Urinary bladder (tissue), 4 donors: ENCODE results near the gene TBC1D2. TPM values are rescaled to one million over a fixed set of nuclear protein-coding genes. Genes with fewer than 3 reads are reported as not detected.
A peak's percentile ranks its signal among the peaks of the same experiment; 100 is the strongest.
"Not testable (repeated sequence)": the region's sequence is repeated elsewhere in the genome, so short reads cannot be mapped to it uniquely, and the experiment has no call there.

ENCODE experiments used
- DNase-seq: peaks from one replicate; pipeline ENCODE4 v3.0.0-alpha.2; 2015; ENCODE audit errors: extremely low spot score
- H3K27ac ChIP-seq: one replicate; pipeline ENCODE4 v1.5.1; 2013; ENCODE audit warnings: low read depth, mild to moderate bottlenecking, moderate library complexity
- H3K36me3 ChIP-seq: one replicate; pipeline ENCODE4 v1.6.1; 2013; ENCODE audit warnings: mild to moderate bottlenecking, moderate library complexity; ENCODE audit not compliant: insufficient read depth
- H3K4me1 ChIP-seq: one replicate; pipeline ENCODE4 v1.6.1; 2013; ENCODE audit warnings: mild to moderate bottlenecking, moderate library complexity; ENCODE audit not compliant: insufficient read depth
- H3K4me3 ChIP-seq: one replicate; pipeline ENCODE4 v1.5.1; 2013; ENCODE audit warnings: low read depth, low read length
- WGBS: extraction: QIAGEN DNeasy Blood & Tissue Kit; methylation state at CpG from one replicate; pipeline ENCODE4 v1.1.7; 2013; 5-methylcytosine and 5-hydroxymethylcytosine counted together
- polyA plus RNA-seq: library from polyadenylated mRNA; stranded (reverse); fragments of 200-250 nt; gene quantifications from one replicate; pipeline ENCODE4 v1.2.3, GENCODE V29; 2013
- total RNA-seq: library from RNA; depleted of rRNA; stranded (reverse); fragments of >200 nt; gene quantifications from one replicate; pipeline ENCODE4 v1.2.3, GENCODE V29; 2014
- donor health status: healthy with polysubstance abuse.
- donor health status: healthy.

TBC1D2 gene
- total and polyA plus RNA-seq, 2 donors, result 4.4 to 15.2 TPM

DNA sequence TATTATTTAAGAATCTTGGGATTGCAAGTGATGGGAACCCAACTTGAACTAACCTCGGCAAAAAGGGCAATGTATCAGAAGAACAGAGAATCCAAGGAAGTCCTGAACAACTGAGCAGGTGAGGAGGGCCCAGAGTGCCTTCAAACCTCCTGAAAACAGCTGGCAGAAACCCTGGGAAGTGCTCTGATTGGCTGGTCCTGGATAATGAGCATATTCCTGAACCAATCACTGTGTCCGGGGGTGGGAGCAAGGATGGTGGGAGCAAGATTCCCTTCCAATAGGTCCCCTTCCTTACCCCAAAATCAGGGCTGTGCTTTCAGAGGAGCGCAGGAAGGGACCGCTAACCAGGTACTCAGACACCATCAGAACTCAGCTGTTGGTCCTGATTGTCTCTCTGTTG, 31.9 kb upstream of the TBC1D2 start:
- DNase-seq, result no peak
- H3K4me1 ChIP-seq, result no peaks in the 10 kb centered on the region
- WGBS, result 93% methylated on average over 4 of the region's 4 CpGs
- H3K27ac ChIP-seq, result no peak overlapping the region
- no peaks in the 10 kb centered on the region for H3K36me3 ChIP-seq
- no peak overlapping the region for H3K4me3 ChIP-seq

DNA sequence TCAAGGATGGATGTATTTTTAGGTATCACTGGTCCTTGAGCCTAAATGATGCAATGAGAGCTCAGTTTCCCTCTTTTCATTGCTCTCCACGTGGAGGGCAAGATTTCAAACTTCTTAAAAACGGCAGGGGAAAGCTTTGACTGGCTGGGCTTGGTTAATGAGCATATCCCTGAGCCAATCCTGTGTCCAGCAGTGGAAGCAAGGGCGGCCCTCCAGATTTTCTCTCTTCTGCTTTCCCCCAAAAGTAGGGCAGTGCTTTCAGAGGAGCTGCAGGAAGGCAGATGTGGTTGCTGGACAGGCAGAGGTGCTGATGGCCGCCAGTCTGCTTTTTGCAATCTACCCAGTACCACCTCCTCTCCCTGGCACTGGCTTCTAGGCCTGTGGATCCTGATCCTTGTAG, 30.0 kb upstream of the TBC1D2 start:
- DNase-seq, result no peak
- H3K4me1 ChIP-seq, result no peaks in the 10 kb centered on the region
- no peaks in the 10 kb centered on the region for H3K36me3 ChIP-seq
- H3K4me3 ChIP-seq, result no peak overlapping the region
- no peak overlapping the region for H3K27ac ChIP-seq
- 71% methylated on average over 4 of the region's 4 CpGs for whole genome bisulfite sequencing

DNA sequence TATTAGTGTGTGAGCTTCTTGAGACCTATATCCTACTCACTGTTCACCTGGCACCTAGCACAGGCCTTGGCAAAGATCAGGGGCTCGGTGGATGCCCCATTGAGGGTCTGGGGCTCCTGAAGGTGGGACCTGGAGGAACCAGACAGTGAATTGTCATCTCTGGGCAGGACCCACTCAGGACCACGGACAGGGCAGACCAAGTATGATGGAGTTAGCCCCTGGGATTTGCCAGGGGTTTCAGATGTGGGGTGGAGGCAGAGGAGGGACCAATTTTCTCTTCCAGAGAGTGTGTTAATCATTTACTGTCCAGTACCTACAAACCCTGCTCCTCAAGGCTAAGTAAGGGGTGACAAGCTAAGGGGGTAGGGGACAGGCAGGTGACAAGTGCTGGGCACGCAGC, 29.3 kb upstream of the TBC1D2 start:
- no peak overlapping the region for H3K4me3 ChIP-seq
- no peaks in the 10 kb centered on the region for H3K36me3 ChIP-seq
- no peaks in the 10 kb centered on the region for H3K4me1 ChIP-seq
- H3K27ac ChIP-seq, result no peak overlapping the region
- WGBS, result 64% methylated on average over 3 of the region's 3 CpGs
- DNase-seq, result no peak

DNA sequence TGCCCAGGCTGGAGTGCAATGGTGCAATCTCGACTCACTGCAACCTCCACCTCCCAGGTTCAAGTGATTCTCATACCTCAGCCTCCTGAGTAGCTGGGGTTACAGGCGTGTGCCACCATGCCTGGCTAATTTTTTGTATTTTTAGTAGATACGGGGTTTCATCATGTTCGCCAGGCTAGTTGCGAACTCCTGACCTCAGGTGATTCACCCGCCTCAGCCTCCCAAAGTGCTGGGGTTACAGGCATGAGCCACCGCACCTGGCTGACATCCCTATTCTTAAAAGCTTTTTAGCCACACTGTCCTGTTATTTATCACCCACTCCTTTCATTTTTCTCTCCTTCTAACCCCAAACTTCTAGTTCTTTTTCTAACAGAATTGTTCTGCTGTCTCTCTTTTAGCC, 27.7 kb upstream of the TBC1D2 start:
- H3K4me3 ChIP-seq, DNase-seq, H3K4me1 ChIP-seq, H3K27ac ChIP-seq, H3K36me3 ChIP-seq: not testable (repeated sequence)
- WGBS, result 75% methylated on average over 7 of the region's 7 CpGs

DNA sequence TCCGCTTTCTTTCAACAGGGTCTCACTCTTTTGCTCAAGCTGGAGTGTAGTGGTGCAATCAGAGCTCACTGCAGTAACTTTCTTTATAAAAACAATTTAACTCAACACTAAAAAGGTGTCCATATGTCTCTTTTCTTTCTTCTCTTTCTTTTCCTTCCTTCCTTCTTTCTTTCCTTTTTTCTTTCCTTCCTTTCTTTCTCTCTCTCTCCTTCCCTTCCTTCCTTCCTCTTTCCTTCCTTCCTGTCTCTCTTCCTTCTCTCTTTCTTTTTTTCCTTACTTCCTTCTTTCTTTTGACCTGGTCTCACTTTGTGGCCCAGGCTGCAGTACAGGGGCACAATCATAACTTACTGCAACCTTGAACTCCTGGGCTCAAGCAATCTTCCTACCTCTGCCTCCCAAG, 25.8 kb upstream of the TBC1D2 start:
- Histone ChIP-seq H3K27ac (no peak overlapping the region), H3K36me3 (no peaks in the 10 kb centered on the region), H3K4me1 (no peaks in the 10 kb centered on the region), H3K4me3 (no peak overlapping the region)
- no peak for DNase-seq
- WGBS, result 71% methylated on average over 1 of the region's 1 CpG

DNA sequence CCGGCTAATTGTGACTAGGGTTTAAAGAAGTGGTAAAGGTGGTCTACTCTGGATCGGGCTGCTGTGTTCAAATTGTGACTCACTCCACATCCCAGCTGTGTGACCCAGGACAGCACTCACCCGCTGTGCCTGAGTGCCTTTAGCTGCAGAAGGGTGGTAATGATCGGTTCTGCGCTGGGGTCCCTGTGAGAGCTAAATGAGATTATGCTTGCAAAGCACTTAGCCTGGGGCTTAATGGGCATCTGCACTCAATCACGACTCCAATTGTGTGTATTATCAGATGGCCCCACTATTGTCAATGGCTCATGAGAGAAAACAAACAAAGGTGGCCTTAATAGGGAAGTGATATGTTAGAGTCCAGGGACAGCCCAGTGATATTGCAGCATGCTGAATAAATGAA, 25.1 kb upstream of the TBC1D2 start:
- 35% methylated on average over 6 of the region's 6 CpGs for WGBS

DNA sequence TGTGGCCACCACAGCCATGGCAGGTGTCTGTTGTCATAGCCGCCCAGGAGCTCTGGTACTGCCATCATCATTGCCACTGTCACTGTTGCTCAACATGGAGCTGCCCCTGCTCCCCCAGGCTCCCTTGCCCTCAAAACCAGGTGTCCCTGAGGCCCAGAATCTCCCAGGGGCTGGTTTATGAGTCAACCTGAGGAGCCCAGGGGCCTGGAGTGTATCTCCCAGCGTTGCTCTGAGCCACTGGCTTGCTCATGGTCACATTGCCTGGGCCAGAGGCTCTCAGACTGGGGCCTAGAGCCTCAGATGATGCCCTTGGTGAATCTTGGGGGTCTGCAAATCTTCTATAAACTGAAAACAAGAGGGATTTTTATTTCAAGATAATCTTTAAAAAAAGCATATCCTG, 24.7 kb upstream of the TBC1D2 start:
- Histone ChIP-seq H3K36me3 (no peaks in the 10 kb centered on the region), H3K27ac (no peak overlapping the region), H3K4me1 (no peaks in the 10 kb centered on the region), H3K4me3 (no peak overlapping the region)
- DNase-seq, result no peak
- whole genome bisulfite sequencing, result 75% methylated on average over 2 of the region's 2 CpGs

More for the DNA sequence above, 25.1 kb upstream of the TBC1D2 start:
- no peaks in the 10 kb centered on the region for H3K4me1 ChIP-seq
- no peaks in the 10 kb centered on the region for H3K36me3 ChIP-seq
- no peak overlapping the region for H3K4me3 ChIP-seq
- no peak overlapping the region for H3K27ac ChIP-seq
- DNase-seq, result peak; percentile 54

DNA sequence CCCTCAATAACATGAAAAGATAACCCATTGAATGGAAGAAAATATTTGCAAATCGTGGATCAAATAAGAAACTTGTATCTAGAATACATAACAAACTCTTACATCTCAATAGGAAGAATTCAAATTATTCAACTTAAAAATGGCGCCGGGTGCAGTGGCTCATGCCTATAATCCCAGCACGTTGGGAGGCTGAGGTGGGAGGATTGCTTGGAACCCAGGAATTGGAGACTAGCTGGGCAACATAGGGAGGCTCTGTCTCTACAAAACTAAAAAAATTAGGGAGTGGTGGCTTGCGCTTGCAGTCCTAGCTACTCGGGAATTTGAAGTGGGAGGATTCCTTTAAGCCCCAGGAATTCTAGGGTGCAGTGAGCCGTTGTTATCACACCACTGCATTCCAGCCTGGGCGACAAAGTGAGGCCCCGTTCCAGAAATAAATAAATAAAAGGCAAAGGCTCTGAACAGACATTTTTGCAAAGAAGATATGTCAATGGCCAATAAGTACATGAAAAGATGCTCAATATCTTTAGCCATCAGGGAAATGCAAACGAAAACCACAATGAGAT, 21.5 kb upstream of the TBC1D2 start:
- Histone ChIP-seq H3K4me1 (no peaks in the 10 kb centered on the region), H3K4me3 (no peak overlapping the region), H3K27ac (no peak overlapping the region), H3K36me3 (no peaks in the 10 kb centered on the region)
- no peak for DNase-seq
- WGBS, result 63% methylated on average over 10 of the region's 10 CpGs

DNA sequence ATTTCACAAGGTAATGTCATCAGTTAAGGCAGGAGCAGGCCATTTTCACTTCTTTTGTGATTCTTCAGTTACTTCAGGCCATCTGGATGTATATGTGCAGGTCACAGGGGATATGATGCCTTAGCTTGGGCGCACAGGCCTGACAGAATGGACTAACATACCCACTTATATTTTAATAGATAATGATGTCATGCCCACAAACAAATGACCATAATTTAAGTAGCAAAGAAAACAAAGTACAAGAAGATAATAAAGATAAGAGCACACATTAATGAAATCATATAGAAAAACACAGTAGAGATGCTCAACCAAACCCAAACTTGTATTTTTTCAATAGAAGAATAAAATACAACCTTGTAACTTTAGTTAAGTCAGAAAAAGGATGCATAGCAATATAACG, 19.7 kb upstream of the TBC1D2 start:
- WGBS, result 85% methylated on average over 2 of the region's 2 CpGs
- Histone ChIP-seq H3K4me3 (no peak overlapping the region), H3K4me1 (no peaks in the 10 kb centered on the region), H3K36me3 (no peaks in the 10 kb centered on the region), H3K27ac (no peak overlapping the region)
- DNase-seq, result no peak

DNA sequence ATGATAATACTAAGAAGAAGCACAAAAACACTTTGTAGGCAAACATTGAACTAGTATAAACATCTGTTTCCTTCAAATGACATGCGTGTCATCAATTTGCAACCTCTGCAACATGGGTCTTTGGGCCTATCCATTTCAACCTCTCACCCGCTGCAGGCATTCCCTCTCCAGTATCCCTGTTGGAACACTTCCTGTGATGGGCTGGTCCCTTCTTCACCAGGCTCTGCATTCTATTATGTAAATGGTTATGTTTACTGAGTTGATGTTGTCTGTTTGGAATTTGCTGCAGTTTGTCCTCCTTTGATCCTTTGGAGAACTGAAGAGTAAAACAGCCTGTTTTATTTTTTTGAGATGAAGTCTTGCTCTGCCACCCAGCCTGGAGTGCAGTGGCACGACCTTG, 16.6 kb upstream of the TBC1D2 start:
- WGBS, result 64% methylated on average over 3 of the region's 3 CpGs
- no peak for DNase-seq
- H3K4me3 ChIP-seq, result no peak overlapping the region

DNA sequence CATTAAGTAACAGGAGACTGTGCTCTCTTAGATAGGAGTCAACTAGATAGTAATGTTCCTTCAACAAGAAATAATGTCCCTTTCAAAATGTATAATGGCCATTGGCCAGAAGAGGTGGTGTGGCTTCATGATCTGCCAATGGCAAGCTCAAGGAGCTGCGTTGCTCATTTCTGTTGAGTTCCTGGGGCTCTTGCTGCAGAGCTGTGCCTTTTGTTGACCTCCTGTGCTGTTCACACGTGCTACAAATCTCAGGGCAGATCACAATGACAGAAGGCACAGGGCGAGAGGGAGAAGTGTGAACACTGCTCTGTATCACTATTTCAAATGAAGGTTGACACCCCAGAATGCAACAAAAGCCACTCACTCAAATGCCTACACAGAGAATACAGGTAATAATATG, 16.0 kb upstream of the TBC1D2 start:
- 26% methylated on average over 3 of the region's 3 CpGs for WGBS
- Histone ChIP-seq H3K4me3 (no peak overlapping the region), H3K27ac (no peak overlapping the region), H3K36me3 (no peaks in the 10 kb centered on the region), H3K4me1 (no peaks in the 10 kb centered on the region)
- no peak for DNase-seq

More for the DNA sequence above, 16.6 kb upstream of the TBC1D2 start:
- Histone ChIP-seq H3K36me3 (no peaks in the 10 kb centered on the region), H3K4me1 (no peaks in the 10 kb centered on the region), H3K27ac (no peak overlapping the region)

DNA sequence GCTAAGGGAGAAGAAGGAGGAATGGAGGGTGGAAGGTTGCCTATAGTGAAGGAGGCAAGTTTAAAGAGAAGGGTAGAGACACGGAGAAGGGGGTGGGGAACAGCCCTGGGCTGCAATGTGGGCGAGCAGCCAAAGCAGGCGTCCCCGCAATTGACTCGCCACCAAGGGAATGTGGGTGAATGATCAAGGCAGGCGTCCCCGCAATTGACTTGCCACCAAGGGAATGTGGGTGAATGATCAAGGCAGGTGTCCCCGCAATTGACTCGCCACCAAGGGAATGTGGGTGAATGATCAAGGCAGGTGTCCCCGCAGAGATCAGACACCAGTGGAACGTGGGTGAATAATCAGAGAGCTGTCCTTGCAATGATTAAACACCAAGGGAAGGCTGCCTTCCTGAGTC, 14.8 kb upstream of the TBC1D2 start:
- WGBS, result 65% methylated on average over 11 of the region's 11 CpGs
- not testable (repeated sequence) for H3K36me3 ChIP-seq, H3K4me3 ChIP-seq

DNA sequence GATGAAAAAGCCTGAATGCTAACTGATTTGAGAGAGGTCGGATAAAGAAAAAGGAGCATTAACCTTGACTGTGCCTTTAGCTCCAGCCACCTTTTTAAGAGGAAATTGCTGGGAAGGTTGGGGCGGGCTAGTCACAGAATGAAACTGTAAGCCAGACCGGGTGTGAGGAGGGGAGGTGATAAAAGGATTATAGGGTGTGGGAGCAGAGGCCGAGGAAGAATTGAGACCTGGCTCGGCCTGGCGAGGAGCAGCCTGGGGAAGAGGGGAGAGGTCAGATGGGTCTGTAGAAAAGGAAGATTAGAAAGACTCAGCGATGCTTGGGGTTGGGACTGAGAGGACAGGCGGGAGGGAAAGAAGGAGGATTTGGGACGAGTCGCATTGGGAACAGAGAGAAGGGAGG, 14.2 kb upstream of the TBC1D2 start:
- H3K36me3 ChIP-seq, H3K4me3 ChIP-seq, DNase-seq, H3K4me1 ChIP-seq, H3K27ac ChIP-seq: not testable (repeated sequence)
- WGBS, result 35% methylated on average over 10 of the region's 10 CpGs

More for the DNA sequence above, 14.8 kb upstream of the TBC1D2 start:
- not testable (repeated sequence) for H3K27ac ChIP-seq, H3K4me1 ChIP-seq, DNase-seq

DNA sequence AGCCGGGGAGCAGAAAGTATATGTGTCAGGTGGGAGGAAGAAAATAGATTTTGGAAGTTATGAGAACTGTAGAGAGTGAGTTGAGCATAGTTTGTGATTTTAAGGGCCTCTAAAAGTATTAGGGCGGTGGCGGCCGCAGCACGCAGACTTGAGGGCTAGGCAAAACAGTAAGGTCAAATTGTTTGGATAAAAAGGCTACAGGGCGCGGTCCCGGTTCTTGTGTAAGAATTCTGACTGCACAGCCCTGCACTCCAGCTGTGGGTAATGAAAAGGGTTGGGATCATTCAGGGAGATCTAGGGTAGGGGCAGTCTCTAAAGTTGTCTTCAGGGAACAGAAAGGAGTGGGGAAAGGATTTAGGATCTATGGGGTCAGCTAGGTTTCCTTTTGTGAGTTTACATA, 12.1 kb upstream of the TBC1D2 start:
- not testable (repeated sequence) for H3K4me1 ChIP-seq, H3K36me3 ChIP-seq, H3K4me3 ChIP-seq, DNase-seq, H3K27ac ChIP-seq
- 82% methylated on average over 8 of the region's 8 CpGs for WGBS

DNA sequence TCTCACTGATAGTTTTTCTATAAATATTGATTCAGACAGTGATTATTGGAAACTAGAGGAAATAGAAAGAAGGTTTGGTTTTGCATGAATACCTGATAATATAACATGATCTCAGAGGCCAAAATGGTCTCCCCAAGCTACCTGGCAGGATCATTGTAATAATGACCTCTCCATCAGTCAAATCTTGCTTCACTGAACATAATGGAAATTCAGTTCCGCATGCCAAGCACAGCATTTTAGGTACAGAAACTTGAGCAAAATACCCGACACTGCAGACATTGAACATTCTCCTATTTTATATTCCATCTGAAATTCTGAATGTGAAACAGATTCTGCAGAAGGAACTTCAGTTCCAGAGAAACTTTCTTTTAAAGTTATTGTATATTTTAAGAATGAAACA, 9.1 kb upstream of the TBC1D2 start:
- DNase-seq, result no peak
- Histone ChIP-seq H3K4me1 (no peaks in the 10 kb centered on the region), H3K27ac (no peak overlapping the region), H3K4me3 (no peak overlapping the region), H3K36me3 (no peaks in the 10 kb centered on the region)
- 76% methylated on average over 2 of the region's 2 CpGs for WGBS
